Central memory CD8-positive, alpha-beta T cell (primary cell): ENCODE results near the gene ARID3A.

ENCODE experiments used
- ATAC-seq: fragments of 150-1000 bp; cut with Tn5 transposase; replicated peaks from 2 replicates; pipeline ENCODE4 v1.10.0; 2022; ENCODE audit warnings: mild to moderate bottlenecking, moderate FRiP score, moderate number of reproducible peaks; ENCODE audit not compliant: poor library complexity, severe bottlenecking; ENCODE audit errors: extremely low read depth
- DNase-seq, 2 donors: peaks; one replicate each; pipeline ENCODE4 v3.0.0; 2021; ENCODE audit warnings: low spot score in 2 of 2
- H3K27ac Mint-ChIP-seq: one replicate; pipeline ENCODE4 v1.8.0; 2022; ENCODE audit warnings: low read depth, mild to moderate bottlenecking, moderate library complexity, mixed read lengths
- H3K27me3 Mint-ChIP-seq: one replicate; pipeline ENCODE4 v1.8.0; 2022; ENCODE audit warnings: mixed read lengths
- H3K36me3 Mint-ChIP-seq: one replicate; pipeline ENCODE4 v1.8.0; 2022; ENCODE audit warnings: mild to moderate bottlenecking, moderate library complexity, mixed read lengths; ENCODE audit not compliant: insufficient read depth
- H3K4me1 Mint-ChIP-seq: one replicate; pipeline ENCODE4 v1.8.0; 2022; ENCODE audit warnings: mixed read lengths
- H3K4me3 Mint-ChIP-seq: one replicate; pipeline ENCODE4 v1.8.0; 2022; ENCODE audit warnings: mild to moderate bottlenecking, moderate library complexity, mixed read lengths
- H3K9me3 Mint-ChIP-seq: one replicate; pipeline ENCODE4 v1.8.0; 2022; ENCODE audit warnings: mixed read lengths

ARID3A gene

DNA sequence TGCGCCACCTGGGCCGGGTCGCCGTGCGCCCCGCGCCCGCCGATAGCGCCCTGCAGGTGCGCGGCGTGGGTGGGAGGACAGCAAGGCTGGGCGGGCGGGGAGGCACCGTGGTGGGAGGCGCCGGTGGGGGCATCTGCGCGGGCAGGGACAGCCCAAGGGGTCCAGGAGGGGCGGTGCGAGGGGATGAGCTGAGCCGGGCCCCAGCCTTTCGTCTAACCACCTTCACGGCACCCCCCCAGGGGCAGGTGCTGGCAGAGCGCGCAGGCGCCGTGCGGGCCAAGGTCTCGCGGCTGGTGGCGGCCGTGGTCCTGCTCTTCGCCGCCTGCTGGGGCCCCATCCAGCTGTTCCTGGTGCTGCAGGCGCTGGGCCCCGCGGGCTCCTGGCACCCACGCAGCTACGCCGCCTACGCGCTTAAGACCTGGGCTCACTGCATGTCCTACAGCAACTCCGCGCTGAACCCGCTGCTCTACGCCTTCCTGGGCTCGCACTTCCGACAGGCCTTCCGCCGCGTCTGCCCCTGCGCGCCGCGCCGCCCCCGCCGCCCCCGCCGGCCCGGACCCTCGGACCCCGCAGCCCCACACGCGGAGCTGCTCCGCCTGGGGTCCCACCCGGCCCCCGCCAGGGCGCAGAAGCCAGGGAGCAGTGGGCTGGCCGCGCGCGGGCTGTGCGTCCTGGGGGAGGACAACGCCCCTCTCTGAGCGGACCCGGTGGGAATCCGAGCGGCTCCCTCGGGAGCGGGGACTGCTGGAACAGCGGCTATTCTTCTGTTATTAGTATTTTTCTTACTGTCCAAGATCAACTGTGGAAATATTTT lies 5.6 kb upstream of the ARID3A start:
- no peaks in the 10 kb centered on the region for H3K9me3 Mint-ChIP-seq
- peaks cover 13% of the 10 kb centered on the region for H3K36me3 Mint-ChIP-seq
- H3K4me3 Mint-ChIP-seq = peak overlapping the region; percentile 76
- peaks cover 10% of the 10 kb centered on the region for H3K4me1 Mint-ChIP-seq
- H3K27ac Mint-ChIP-seq = peak overlapping the region; percentile 82
- no peaks in the 10 kb centered on the region for H3K27me3 Mint-ChIP-seq
- peak; percentile 47 to 49 for DNase-seq
- peak; percentile 37 for ATAC-seq

GRCh38 chr19:924553-925086 lies 1.2 kb upstream of the ARID3A start:
- ATAC-seq (no peak), DNase-seq (no peak)
- Mint-ChIP-seq H3K4me3 (peak overlapping the region; percentile 80), H3K36me3 (peaks cover 5% of the 10 kb centered on the region), H3K9me3 (no peaks in the 10 kb centered on the region), H3K27me3 (no peaks in the 10 kb centered on the region), H3K4me1 (peaks cover 10% of the 10 kb centered on the region), H3K27ac (peak overlapping the region; percentile 35)

DNA sequence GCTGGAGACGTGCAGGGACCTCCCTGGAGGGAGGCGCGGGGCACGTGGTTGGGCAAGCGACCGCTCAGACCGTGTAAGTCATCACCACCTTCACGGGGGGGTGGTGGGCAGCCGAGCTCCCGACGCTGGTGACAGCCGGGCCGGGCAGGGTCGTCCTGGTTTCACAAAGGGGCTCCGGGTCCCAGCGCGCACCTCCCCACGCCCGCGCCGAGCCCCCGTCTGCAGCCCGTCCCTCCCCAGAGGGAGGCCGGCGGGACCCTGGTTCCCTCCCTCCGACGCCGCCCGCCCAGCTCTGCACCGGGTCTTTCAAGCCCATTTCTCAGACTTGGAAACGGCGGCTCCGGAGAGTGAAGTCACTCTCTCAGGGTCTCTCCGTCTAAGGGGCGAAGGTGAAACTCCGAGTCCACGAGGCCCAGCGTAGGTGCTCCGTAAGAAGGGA lies 729 bp upstream of the ARID3A start:
- Mint-ChIP-seq H3K4me1 (peaks cover 10% of the 10 kb centered on the region), H3K4me3 (peak overlapping the region; percentile 80), H3K9me3 (no peaks in the 10 kb centered on the region), H3K27ac (no peak overlapping the region), H3K27me3 (no peaks in the 10 kb centered on the region), H3K36me3 (peaks cover 7% of the 10 kb centered on the region)
- peak; percentile 52 for ATAC-seq
- no peak for DNase-seq

GRCh38 chr19:926323-926588 lies 421 bp downstream of the ARID3A start:
- H3K27me3 Mint-ChIP-seq = no peaks in the 10 kb centered on the region
- no peaks in the 10 kb centered on the region for H3K9me3 Mint-ChIP-seq
- no peak overlapping the region for H3K27ac Mint-ChIP-seq
- ATAC-seq = no peak
- peaks cover 4% of the 10 kb centered on the region for H3K36me3 Mint-ChIP-seq
- DNase-seq = no peak
- H3K4me1 Mint-ChIP-seq = peaks cover 3% of the 10 kb centered on the region
- peak overlapping the region; percentile 80 for H3K4me3 Mint-ChIP-seq

- Mint-ChIP-seq H3K4me3 (peak overlapping the region; percentile 80), H3K27me3 (no peaks in the 10 kb centered on the region), H3K9me3 (no peaks in the 10 kb centered on the region), H3K27ac (peak overlapping the region; percentile 59), H3K36me3 (peaks cover 4% of the 10 kb centered on the region), H3K4me1 (no peaks in the 10 kb centered on the region)
- no peak for DNase-seq
- no peak for ATAC-seq
These were observed 935 bp downstream of the ARID3A start for GRCh38 chr19:926589-927350.

- no peak for ATAC-seq
- H3K9me3 Mint-ChIP-seq = no peaks in the 10 kb centered on the region
- H3K36me3 Mint-ChIP-seq = peaks cover 4% of the 10 kb centered on the region
- DNase-seq = no peak
- no peak overlapping the region for H3K27ac Mint-ChIP-seq
- H3K4me3 Mint-ChIP-seq = peak overlapping the region; percentile 27
- H3K27me3 Mint-ChIP-seq = no peaks in the 10 kb centered on the region
- peaks cover 4% of the 10 kb centered on the region for H3K4me1 Mint-ChIP-seq
These were observed 1.5 kb downstream of the ARID3A start for GRCh38 chr19:927351-927779.

GRCh38 chr19:927780-928401 lies 2.1 kb downstream of the ARID3A start:
- Mint-ChIP-seq H3K27ac (no peak overlapping the region), H3K9me3 (no peaks in the 10 kb centered on the region), H3K4me3 (peak overlapping the region; percentile 27), H3K36me3 (peaks cover 4% of the 10 kb centered on the region), H3K4me1 (peaks cover 8% of the 10 kb centered on the region), H3K27me3 (no peaks in the 10 kb centered on the region)
- ATAC-seq (no peak), DNase-seq (no peak)

DNA sequence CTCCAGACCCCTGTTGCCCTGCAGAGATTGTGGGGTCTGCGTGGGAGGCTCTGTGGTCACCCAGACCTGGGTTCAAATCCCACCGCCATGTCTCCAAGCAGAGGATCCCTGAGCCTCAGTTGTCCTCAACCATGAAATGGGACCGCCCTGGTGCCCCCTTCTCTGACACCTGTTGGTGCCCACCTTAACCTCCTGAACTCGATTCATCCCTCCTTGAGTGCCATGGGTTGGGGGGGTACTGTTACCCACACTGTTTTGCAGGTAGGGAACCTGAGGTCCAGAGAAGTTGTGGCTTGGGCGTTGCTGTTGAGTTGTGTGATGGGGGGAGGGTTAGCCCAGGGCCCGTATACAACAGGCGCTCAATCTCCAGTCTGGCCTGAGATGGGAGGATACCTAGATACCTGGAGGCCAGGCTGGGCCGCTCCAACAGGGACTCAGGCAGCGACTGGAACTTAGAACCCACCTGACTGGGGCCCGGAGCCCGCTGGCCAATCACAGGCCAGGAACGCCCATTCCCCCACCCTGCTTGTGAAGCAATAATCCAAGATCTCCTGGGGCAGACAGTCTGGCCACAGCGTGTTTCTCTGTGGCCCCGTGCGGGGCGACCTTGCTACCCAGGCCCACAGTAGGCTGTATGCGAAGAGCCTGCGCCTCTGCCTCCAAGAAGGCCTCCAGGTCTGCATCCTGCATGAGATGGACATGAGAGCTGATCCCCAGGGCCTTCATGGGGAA lies 2.8 kb downstream of the ARID3A start:
- DNase-seq (no peak), ATAC-seq (no peak)
- peaks cover 10% of the 10 kb centered on the region for H3K4me1 Mint-ChIP-seq
- no peaks in the 10 kb centered on the region for H3K27me3 Mint-ChIP-seq
- no peak overlapping the region for H3K4me3 Mint-ChIP-seq
- H3K9me3 Mint-ChIP-seq = no peaks in the 10 kb centered on the region
- H3K27ac Mint-ChIP-seq = no peak overlapping the region
- peaks cover 4% of the 10 kb centered on the region for H3K36me3 Mint-ChIP-seq

DNA sequence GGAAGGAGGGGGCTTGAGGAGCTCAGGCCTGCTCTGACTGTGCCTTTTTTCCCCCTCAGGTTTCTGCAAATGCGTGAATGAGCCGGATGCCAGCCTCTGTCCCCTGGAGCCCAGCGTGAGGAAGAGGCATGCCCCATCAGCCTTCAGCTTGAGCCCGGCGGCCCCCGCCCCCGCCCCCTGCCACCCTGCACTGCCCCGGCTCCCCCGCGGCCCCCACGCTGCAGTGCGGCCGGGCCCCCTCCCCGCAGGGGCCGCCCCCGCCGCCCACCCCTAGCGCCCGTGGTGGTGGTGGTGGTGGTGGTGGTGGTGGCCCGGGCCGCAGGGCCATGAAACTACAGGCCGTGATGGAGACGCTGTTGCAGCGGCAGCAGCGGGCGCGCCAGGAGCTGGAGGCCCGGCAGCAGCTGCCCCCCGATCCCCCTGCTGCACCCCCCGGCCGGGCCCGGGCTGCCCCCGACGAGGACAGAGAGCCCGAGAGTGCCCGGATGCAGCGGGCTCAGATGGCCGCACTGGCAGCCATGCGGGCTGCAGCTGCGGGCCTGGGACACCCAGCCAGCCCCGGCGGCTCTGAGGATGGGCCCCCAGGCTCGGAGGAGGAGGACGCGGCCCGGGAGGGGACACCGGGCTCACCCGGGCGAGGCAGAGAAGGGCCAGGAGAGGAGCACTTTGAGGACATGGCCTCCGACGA lies 3.5 kb downstream of the ARID3A start:
- no peak for ATAC-seq
- Mint-ChIP-seq H3K4me1 (peaks cover 10% of the 10 kb centered on the region), H3K27me3 (no peaks in the 10 kb centered on the region), H3K4me3 (no peak overlapping the region), H3K27ac (no peak overlapping the region), H3K9me3 (no peaks in the 10 kb centered on the region), H3K36me3 (peaks cover 4% of the 10 kb centered on the region)
- DNase-seq = no peak

DNA sequence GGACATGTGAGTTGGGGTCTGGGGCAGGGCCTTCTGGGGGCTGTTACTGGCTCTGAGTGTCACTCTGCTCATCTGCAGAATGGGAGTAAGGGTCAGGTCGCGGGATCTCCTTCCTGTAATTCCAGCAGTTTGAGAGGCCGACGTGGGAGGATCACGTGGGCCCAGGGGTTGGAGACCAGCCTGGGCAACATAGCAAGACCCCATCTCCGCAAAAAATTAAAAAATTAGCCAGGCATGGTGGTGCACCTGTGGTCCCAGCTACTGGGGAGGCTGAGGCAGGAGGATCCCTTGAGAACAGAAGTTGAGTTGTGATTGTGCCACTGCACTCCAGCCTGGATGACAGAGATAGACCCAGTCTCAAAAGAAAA lies 4.0 kb downstream of the ARID3A start:
- H3K27ac Mint-ChIP-seq = no peak overlapping the region
- no peaks in the 10 kb centered on the region for H3K27me3 Mint-ChIP-seq
- H3K4me1 Mint-ChIP-seq = peaks cover 10% of the 10 kb centered on the region
- no peaks in the 10 kb centered on the region for H3K9me3 Mint-ChIP-seq
- no peak overlapping the region for H3K4me3 Mint-ChIP-seq
- ATAC-seq (no peak), DNase-seq (no peak)
- peaks cover 4% of the 10 kb centered on the region for H3K36me3 Mint-ChIP-seq

DNA sequence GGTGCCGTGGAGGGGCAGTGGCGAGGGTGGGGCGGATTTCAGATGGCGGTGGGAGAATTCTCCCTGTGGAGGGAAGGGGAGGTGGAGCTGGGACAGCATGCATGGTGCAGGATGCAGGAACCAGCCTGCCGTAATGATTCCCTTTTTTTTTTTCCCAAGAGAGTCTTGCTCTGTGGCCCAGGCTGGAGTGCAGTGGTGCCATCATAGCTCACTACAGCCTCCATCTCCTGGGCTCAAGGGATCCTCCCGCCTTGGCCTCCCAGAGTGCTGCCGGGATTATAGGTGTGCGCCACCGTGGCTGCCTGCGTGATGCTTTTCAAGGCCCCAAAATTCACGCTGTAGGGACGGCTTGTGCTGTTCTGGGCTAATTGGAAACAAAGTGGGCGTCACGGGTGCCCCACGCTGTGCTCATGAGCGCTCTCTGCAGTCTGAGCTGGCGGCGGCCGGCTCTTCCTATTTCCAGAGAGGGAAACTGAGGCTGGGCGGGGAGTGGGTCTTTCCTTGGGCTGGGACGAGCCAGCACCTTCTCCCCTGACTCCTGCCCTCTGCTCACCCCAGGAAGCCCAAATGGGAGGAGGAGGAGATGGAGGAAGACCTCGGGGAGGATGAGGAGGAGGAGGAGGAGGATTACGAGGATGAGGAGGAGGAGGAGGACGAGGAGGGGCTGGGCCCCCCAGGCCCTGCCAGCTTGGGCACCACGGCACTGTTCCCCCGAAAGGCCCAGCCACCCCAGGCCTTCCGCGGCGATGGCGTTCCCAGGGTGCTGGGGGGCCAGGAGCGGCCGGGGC lies 6.2 kb downstream of the ARID3A start:
- DNase-seq (no peak), ATAC-seq (no peak)
- Mint-ChIP-seq H3K27ac (peak overlapping the region; percentile 68), H3K36me3 (peaks cover 3% of the 10 kb centered on the region), H3K4me1 (peaks cover 10% of the 10 kb centered on the region), H3K4me3 (peak overlapping the region; percentile 25), H3K27me3 (no peaks in the 10 kb centered on the region), H3K9me3 (no peaks in the 10 kb centered on the region)
